Mesothelial cell of epicardium (in vitro differentiated cells): ENCODE results near the gene SERPINB1. TPM values are rescaled to one million over a fixed set of nuclear protein-coding genes. Genes with fewer than 3 reads are reported as not detected.
"Not testable (repeated sequence)": the region's sequence is repeated elsewhere in the genome, so short reads cannot be mapped to it uniquely, and the experiment has no call there.

ENCODE experiments used
- DNase-seq, 2 experiments: peaks; one replicate each; pipeline ENCODE4 v3.0.0; 2021; ENCODE audit warnings: low spot score in 2 of 2; ENCODE audit not compliant: unreplicated experiment in 2 of 2
- H3K27ac Mint-ChIP-seq: 2 replicates; pipeline ENCODE4 v1.8.0; 2021; ENCODE audit warnings: mixed read lengths
- H3K27me3 Mint-ChIP-seq: 2 replicates; pipeline ENCODE4 v1.8.0; 2021; ENCODE audit warnings: low read depth, mixed read lengths
- H3K36me3 Mint-ChIP-seq: 2 replicates; pipeline ENCODE4 v1.8.0; 2021; ENCODE audit warnings: mixed read lengths
- H3K4me1 Mint-ChIP-seq: 2 replicates; pipeline ENCODE4 v1.8.0; 2021; ENCODE audit warnings: mixed read lengths
- H3K4me3 Mint-ChIP-seq: 2 replicates; pipeline ENCODE4 v1.8.0; 2021; ENCODE audit warnings: mild to moderate bottlenecking, moderate library complexity, mixed read lengths
- H3K9me3 Mint-ChIP-seq: 2 replicates; pipeline ENCODE4 v1.8.0; 2021; ENCODE audit warnings: mixed read lengths
- CTCF ChIP-seq: fragments of 200-600 bp; sonication (generic); IDR thresholded peaks from one replicate; pipeline ENCODE4 v1.5.0; 2021; ENCODE audit warnings: antibody characterized with exemption; ENCODE audit not compliant: unreplicated experiment
- total RNA-seq: library from RNA; stranded (reverse); gene quantifications from 3 replicates; pipeline ENCODE4 v1.2.1, GENCODE V29; 2021

SERPINB1 gene
- total RNA-seq, 1 donor from 2014 or later: 18.5 TPM

GRCh38 chr6:2863901-2864300 is 22.2 kb upstream of the SERPINB1 start:
- DNase-seq: no peak

GRCh38 chr6:2862712-2863181 is 21.1 kb upstream of the SERPINB1 start:
- no peak overlapping the region for H3K4me3 Mint-ChIP-seq
- no peak for DNase-seq
- TF ChIP-seq CTCF: no peak
- H3K36me3 Mint-ChIP-seq: no peaks in the 10 kb centered on the region
- peaks cover 4% of the 10 kb centered on the region for H3K9me3 Mint-ChIP-seq
- H3K27ac Mint-ChIP-seq: no peak overlapping the region
- peaks cover 44% of the 10 kb centered on the region for H3K4me1 Mint-ChIP-seq
- no peaks in the 10 kb centered on the region for H3K27me3 Mint-ChIP-seq

More at GRCh38 chr6:2863901-2864300, 22.2 kb upstream of the SERPINB1 start:
- H3K4me3 Mint-ChIP-seq: no peak overlapping the region
- peak overlapping the region; percentile 73 for H3K27ac Mint-ChIP-seq
- no peaks in the 10 kb centered on the region for H3K36me3 Mint-ChIP-seq
- no peak for TF ChIP-seq CTCF
- no peaks in the 10 kb centered on the region for H3K27me3 Mint-ChIP-seq
- H3K4me1 Mint-ChIP-seq: peaks cover 34% of the 10 kb centered on the region
- H3K9me3 Mint-ChIP-seq: peaks cover 4% of the 10 kb centered on the region

DNA sequence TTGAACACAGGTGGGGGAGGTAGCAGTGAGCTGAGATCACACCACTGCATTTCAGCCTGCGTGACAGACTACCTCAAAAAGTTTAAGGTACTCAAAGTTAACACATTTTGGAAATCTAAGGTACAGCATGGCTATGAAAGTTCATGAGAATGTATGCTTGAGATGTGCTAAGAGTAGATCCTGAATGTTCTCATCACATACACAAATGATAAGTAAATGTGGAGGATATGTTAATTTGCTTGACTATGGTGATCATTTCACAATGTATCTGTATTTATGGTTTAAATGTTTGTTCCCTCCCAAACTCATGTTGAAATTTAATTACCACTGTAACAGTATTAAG is 20.1 kb upstream of the SERPINB1 start:
- H3K36me3 Mint-ChIP-seq: no peaks in the 10 kb centered on the region
- peaks cover 54% of the 10 kb centered on the region for H3K4me1 Mint-ChIP-seq
- no peak overlapping the region for H3K27ac Mint-ChIP-seq
- no peak overlapping the region for H3K4me3 Mint-ChIP-seq
- H3K27me3 Mint-ChIP-seq: no peaks in the 10 kb centered on the region
- no peak for TF ChIP-seq CTCF
- no peak for DNase-seq
- peaks cover 4% of the 10 kb centered on the region for H3K9me3 Mint-ChIP-seq

- no peak for DNase-seq
- H3K4me1 Mint-ChIP-seq: peaks cover 53% of the 10 kb centered on the region
- peak overlapping the region; percentile 50 for H3K27ac Mint-ChIP-seq
Measured at GRCh38 chr6:2861060-2861821, 19.6 kb upstream of the SERPINB1 start.

DNA sequence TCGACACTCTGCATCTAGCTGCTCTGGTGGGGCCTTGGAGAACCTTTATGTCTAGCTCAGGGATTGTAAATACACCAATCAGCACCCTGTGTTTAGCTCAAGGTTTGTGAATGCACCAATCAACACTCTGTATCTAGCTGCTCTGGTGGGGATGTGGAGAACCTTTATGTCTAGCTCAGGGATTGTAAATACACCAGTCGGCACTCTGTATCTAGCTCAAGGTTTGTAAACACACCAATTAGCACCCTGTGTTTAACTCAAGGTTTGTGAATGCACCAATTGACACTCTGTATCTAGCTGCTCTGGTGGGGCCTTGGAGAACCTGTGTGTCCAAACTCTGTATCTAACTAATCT is 19.0 kb upstream of the SERPINB1 start:
- DNase-seq, H3K27ac Mint-ChIP-seq, H3K36me3 Mint-ChIP-seq, H3K27me3 Mint-ChIP-seq, H3K4me3 Mint-ChIP-seq, H3K9me3 Mint-ChIP-seq: not testable (repeated sequence)
- peaks cover 52% of the 10 kb centered on the region for H3K4me1 Mint-ChIP-seq

More at GRCh38 chr6:2861060-2861821, 19.6 kb upstream of the SERPINB1 start:
- Mint-ChIP-seq H3K4me3 (no peak overlapping the region), H3K27me3 (no peaks in the 10 kb centered on the region), H3K9me3 (peaks cover 4% of the 10 kb centered on the region), H3K36me3 (no peaks in the 10 kb centered on the region)
- no peak for TF ChIP-seq CTCF

DNA sequence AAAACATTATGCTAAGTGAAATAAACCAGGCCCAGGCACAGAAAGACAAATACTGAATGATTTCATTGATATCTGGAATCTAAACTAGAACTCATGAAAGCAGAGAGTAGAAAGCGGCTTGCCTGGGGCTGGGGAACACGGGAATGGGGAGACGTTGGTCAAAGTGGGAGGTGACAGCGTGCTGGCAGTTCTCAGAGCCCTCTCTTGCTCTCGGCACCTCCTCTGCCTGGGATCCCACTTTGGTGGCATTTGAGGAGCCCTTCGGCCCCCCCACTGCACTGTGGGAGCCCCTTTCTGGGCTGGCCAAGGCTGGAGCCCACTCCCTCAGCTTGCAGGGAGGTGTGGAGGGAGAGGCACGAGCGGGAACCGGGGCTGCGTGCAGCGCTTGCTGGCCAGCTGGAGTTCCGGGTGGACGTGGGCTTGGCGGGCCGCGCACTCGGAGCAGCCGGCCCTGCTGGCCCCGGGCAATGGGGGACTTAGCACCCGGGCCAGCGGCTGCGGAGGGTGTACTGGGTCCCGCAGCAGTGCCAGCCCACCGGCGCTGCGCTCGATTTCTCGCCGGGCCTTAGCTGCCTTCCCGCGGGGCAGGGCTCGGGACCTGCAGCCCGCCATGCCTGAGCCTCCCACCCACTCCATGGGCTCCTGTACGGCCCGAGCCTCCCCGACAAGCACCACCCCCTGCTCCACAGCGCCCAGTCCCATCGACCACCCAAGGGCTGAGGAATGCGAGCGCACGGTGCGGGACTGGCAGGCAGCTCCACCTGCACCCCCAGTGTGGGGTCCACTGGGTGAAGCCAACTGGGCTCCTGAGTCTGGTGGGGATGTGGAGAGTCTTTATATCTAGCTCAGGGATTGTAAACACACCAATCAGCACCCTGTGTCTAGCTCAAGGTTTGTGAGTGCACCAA is 18.4 kb upstream of the SERPINB1 start:
- not testable (repeated sequence) for DNase-seq, H3K4me3 Mint-ChIP-seq, H3K9me3 Mint-ChIP-seq, H3K27me3 Mint-ChIP-seq, H3K36me3 Mint-ChIP-seq
- H3K27ac Mint-ChIP-seq: peak overlapping the region; percentile 16
- peaks cover 57% of the 10 kb centered on the region for H3K4me1 Mint-ChIP-seq
